Keratinocyte (primary cell): ENCODE data around the gene ZNF804A.

Experiments used
- EZH2 ChIP-seq: IDR thresholded peaks from one replicate; pipeline ENCODE4 v1.6.1; 2012; ENCODE audit warnings: inconsistent platforms, mild to moderate bottlenecking, low read length, moderate library complexity
- TF ChIP-seq, protein P1 (sequence below), 3 experiments: IDR thresholded peaks in 1 of 3; conservative IDR thresholded peaks in 1 of 3; optimal IDR thresholded peaks in 1 of 3; 2 replicates in 2 of 3; 3 replicates in 1 of 3; pipeline versions ENCODE3 to v1.5.1; 2011; ENCODE audit warnings: low read length in 3 of 3, mild to moderate bottlenecking in 3 of 3, moderate library complexity in 2 of 3, control low read depth in 1 of 3, inconsistent platforms in 1 of 3; ENCODE audit not compliant: insufficient read depth in 2 of 3; ENCODE audit errors: extremely low read depth in 1 of 3

DNA sequence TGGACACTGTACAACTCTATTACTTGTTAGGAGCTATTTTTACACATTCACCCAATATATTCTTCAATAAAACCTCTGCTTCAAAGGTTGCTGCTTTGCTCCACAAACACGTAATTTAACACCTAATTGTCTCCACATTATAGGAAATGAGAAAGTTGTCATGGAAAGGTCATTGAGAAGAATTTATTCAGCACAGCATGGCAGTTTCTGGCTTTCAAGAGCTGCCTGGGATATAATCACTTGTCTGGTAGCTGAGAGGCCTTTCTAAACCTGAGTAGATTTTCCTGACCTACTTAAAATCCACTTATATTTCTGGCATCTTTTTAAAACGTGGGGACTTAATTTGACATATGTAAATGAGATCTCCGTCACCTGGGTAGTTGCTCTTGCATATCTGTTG is 216.1 kb downstream of the ZNF804A start:
- TF ChIP-seq, protein P1, sequence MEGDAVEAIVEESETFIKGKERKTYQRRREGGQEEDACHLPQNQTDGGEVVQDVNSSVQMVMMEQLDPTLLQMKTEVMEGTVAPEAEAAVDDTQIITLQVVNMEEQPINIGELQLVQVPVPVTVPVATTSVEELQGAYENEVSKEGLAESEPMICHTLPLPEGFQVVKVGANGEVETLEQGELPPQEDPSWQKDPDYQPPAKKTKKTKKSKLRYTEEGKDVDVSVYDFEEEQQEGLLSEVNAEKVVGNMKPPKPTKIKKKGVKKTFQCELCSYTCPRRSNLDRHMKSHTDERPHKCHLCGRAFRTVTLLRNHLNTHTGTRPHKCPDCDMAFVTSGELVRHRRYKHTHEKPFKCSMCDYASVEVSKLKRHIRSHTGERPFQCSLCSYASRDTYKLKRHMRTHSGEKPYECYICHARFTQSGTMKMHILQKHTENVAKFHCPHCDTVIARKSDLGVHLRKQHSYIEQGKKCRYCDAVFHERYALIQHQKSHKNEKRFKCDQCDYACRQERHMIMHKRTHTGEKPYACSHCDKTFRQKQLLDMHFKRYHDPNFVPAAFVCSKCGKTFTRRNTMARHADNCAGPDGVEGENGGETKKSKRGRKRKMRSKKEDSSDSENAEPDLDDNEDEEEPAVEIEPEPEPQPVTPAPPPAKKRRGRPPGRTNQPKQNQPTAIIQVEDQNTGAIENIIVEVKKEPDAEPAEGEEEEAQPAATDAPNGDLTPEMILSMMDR (optimal IDR thresholded peaks at IDR 0.05 in 1 of 3, IDR thresholded peaks at IDR 0.05 in 1 of 3, conservative IDR thresholded peaks at IDR 0.05 in 1 of 3; ENCODE audit: extremely low read depth in 1 of 3, insufficient read depth in 2 of 3, low read length in 3 of 3), result no peak
- TF ChIP-seq EZH2, result no peak
